Neuronal stem cell (in vitro differentiated cells): Measurements from ENCODE around the gene CACNG1.
"Not testable (repeated sequence)": the region's sequence is repeated elsewhere in the genome, so short reads cannot be mapped to it uniquely, and the experiment has no call there.

ENCODE experiments used
- DNase-seq: peaks from one replicate; pipeline ENCODE4 v3.0.0-alpha.2; 2013; ENCODE audit warnings: low spot score
- H2AFZ ChIP-seq: one replicate; pipeline ENCODE4 v1.6.1; 2013; ENCODE audit warnings: mild to moderate bottlenecking, low read length, inconsistent platforms
- H2AK5ac ChIP-seq: 2 replicates; pipeline ENCODE4 v1.6.1; 2013; ENCODE audit warnings: low read depth, mild to moderate bottlenecking, inconsistent platforms, low read length, moderate library complexity, mixed read lengths
- H2BK120ac ChIP-seq: 2 replicates; pipeline ENCODE4 v1.6.1; 2013; ENCODE audit warnings: low read depth, mild to moderate bottlenecking, inconsistent platforms, low read length, moderate library complexity, mixed read lengths
- H2BK12ac ChIP-seq: one replicate; pipeline ENCODE4 v1.6.1; 2013; ENCODE audit warnings: low read length, inconsistent platforms
- H2BK15ac ChIP-seq: 2 replicates; pipeline ENCODE4 v1.6.1; 2013; ENCODE audit warnings: mild to moderate bottlenecking, low read length, inconsistent platforms, mixed read lengths
- H2BK5ac ChIP-seq: one replicate; pipeline ENCODE4 v1.6.1; 2013; ENCODE audit warnings: inconsistent platforms, mild to moderate bottlenecking, low read length, moderate library complexity
- H3K14ac ChIP-seq: one replicate; pipeline ENCODE4 v1.6.1; 2013; ENCODE audit warnings: low read length, inconsistent platforms
- H3K18ac ChIP-seq: 2 replicates; pipeline ENCODE4 v1.6.1; 2013; ENCODE audit warnings: low read length, inconsistent platforms
- H3K23ac ChIP-seq: 2 replicates; pipeline ENCODE4 v1.6.1; 2013; ENCODE audit warnings: low read depth, mild to moderate bottlenecking, mixed read lengths, low read length, inconsistent platforms; ENCODE audit not compliant: poor library complexity
- H3K27ac ChIP-seq: replicated peaks from 3 replicates; pipeline ENCODE4 v1.5.1; 2013; ENCODE audit warnings: low read length, inconsistent platforms
- H3K27me3 ChIP-seq, 3 experiments: 2 replicates each; pipeline ENCODE4 v1.6.1; 2013; ENCODE audit warnings: low read length in 3 of 3, mild to moderate bottlenecking in 2 of 3, inconsistent platforms in 1 of 3, low read depth in 1 of 3, mixed read lengths in 1 of 3, moderate library complexity in 1 of 3; ENCODE audit not compliant: control insufficient read depth in 3 of 3, insufficient read depth in 3 of 3
- H3K36me3 ChIP-seq, 2 donors: replicated peaks in 1 of 2; 2 replicates each; pipeline ENCODE4 v1.6.1; 2013; ENCODE audit warnings: low read length in 2 of 2; ENCODE audit not compliant: control insufficient read depth in 2 of 2, insufficient read depth in 2 of 2
- H3K4ac ChIP-seq: 2 replicates; pipeline ENCODE4 v1.6.1; 2013; ENCODE audit warnings: inconsistent platforms, mild to moderate bottlenecking, low read length, moderate library complexity
- H3K4me1 ChIP-seq, 2 donors: 1 replicate in 1 of 2; 2 replicates in 1 of 2; pipeline ENCODE4 v1.6.1; 2013; ENCODE audit warnings: low read length in 2 of 2, low read depth in 1 of 2; ENCODE audit not compliant: control insufficient read depth in 2 of 2, insufficient read depth in 1 of 2
- H3K4me2 ChIP-seq: one replicate; pipeline ENCODE4 v1.6.1; 2013; ENCODE audit warnings: mild to moderate bottlenecking, low read length, inconsistent platforms; ENCODE audit not compliant: insufficient read depth, poor library complexity, severe bottlenecking
- H3K4me3 ChIP-seq, 2 donors: 2 replicates each; pipeline ENCODE4 v1.5.1; 2013; ENCODE audit warnings: low read length in 2 of 2, mild to moderate bottlenecking in 2 of 2, inconsistent platforms in 1 of 2, moderate library complexity in 1 of 2
- H3K79me1 ChIP-seq: one replicate; pipeline ENCODE4 v1.6.1; 2013; ENCODE audit warnings: low read depth, mild to moderate bottlenecking, inconsistent platforms, low read length, moderate library complexity
- H3K9ac ChIP-seq: one replicate; pipeline ENCODE4 v1.6.1; 2013; ENCODE audit warnings: mild to moderate bottlenecking, low read depth, low read length, inconsistent platforms; ENCODE audit not compliant: poor library complexity
- H3K9me3 ChIP-seq, 2 donors: replicated peaks in 1 of 2; 2 replicates each; pipeline versions ENCODE3 to v1.6.1; 2013; ENCODE audit warnings: low read length in 2 of 2, mild to moderate bottlenecking in 2 of 2, inconsistent platforms in 1 of 2, low read depth in 1 of 2, mixed read lengths in 1 of 2, moderate library complexity in 1 of 2; ENCODE audit not compliant: control insufficient read depth in 2 of 2, insufficient read depth in 1 of 2
- H4K8ac ChIP-seq: one replicate; pipeline ENCODE4 v1.6.1; 2013; ENCODE audit warnings: low read depth, mild to moderate bottlenecking, inconsistent platforms, low read length, moderate library complexity
- H4K91ac ChIP-seq: one replicate; pipeline ENCODE4 v1.6.1; 2013; ENCODE audit warnings: low read length, low read depth, mild to moderate bottlenecking, inconsistent platforms; ENCODE audit not compliant: poor library complexity
- WGBS, 2 donors: extraction: QIAGEN DNeasy Blood & Tissue Kit; methylation state at CpG; one replicate each; pipeline ENCODE4 v1.1.7; 2013; ENCODE audit warnings: missing lambda C conversion rate in 2 of 2, mixed read lengths in 1 of 2; ENCODE audit not compliant: insufficient read length in 2 of 2, insufficient replicate concordance in 1 of 2; ENCODE audit errors: extremely low coverage in 2 of 2; 5-methylcytosine and 5-hydroxymethylcytosine counted together

Gene CACNG1

GRCh38 chr17:67096609-67097008 lies 52.3 kb downstream of the CACNG1 start:
- no peaks in the 10 kb centered on the region for H3K79me1 ChIP-seq
- DNase-seq, result no peak
- no peak overlapping the region for H3K18ac ChIP-seq
- no peak overlapping the region for H4K8ac ChIP-seq
- no peak overlapping the region for H4K91ac ChIP-seq
- H3K4me3 ChIP-seq, result no peak overlapping the region
- no peaks in the 10 kb centered on the region for H3K4me1 ChIP-seq
- H2BK5ac ChIP-seq, result no peak overlapping the region
- no CpG with 5 or more reads among the region's 1 CpG for WGBS, 2 donors
- no peak overlapping the region for H3K9ac ChIP-seq
- no peaks in the 10 kb centered on the region for H3K27me3 ChIP-seq
- no peak overlapping the region for H2BK12ac ChIP-seq
- peaks cover 0 to 16% of the 10 kb centered on the region in 2 donors for H3K9me3 ChIP-seq
- no peak overlapping the region for H2BK15ac ChIP-seq
- H2BK120ac ChIP-seq, result no peak overlapping the region
- no peak overlapping the region for H3K4ac ChIP-seq
- no peak overlapping the region for H3K27ac ChIP-seq
- peaks cover 0 to 4% of the 10 kb centered on the region in 2 donors for H3K36me3 ChIP-seq
- no peak overlapping the region for H2AK5ac ChIP-seq
- H3K23ac ChIP-seq, result no peak overlapping the region
- no peak overlapping the region for H3K4me2 ChIP-seq
- H2AFZ ChIP-seq, result no peak overlapping the region
- H3K14ac ChIP-seq, result no peak overlapping the region

DNA sequence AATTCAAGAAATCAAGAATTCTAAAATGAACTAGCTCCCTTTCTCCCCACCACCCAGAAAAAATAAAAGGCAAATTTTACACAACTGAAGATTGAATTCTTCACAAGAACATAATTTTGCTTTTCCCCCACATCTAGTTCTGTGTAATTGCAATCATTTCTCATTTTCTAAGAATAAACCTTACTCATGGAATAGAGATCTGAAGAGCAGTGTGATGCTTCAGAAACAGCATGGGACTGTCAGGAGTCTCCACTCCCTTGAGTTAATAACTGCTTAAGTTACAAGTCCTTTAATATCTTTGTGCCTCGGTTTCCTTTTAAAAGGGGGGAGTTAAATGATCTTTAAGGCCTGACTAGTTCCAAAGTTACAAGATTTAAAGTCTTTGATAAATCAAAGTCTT lies 53.7 kb downstream of the CACNG1 start:
- no peaks in the 10 kb centered on the region for H3K27me3 ChIP-seq
- H2BK12ac ChIP-seq, result no peak overlapping the region
- H3K9me3 ChIP-seq, result peaks cover 0 to 16% of the 10 kb centered on the region in 2 donors
- no peak overlapping the region for H4K91ac ChIP-seq
- H3K4me2 ChIP-seq, result no peak overlapping the region
- H3K9ac ChIP-seq, result no peak overlapping the region
- H3K14ac ChIP-seq, result no peak overlapping the region
- no peak overlapping the region for H3K18ac ChIP-seq
- no CpG with 5 or more reads among the region's 1 CpG for WGBS, 2 donors
- no peaks in the 10 kb centered on the region for H3K79me1 ChIP-seq
- no peak overlapping the region for H2BK15ac ChIP-seq
- no peak overlapping the region for H3K4ac ChIP-seq
- no peak overlapping the region for H2BK120ac ChIP-seq
- no peak overlapping the region for H2AFZ ChIP-seq
- H3K4me3 ChIP-seq, result no peak overlapping the region
- H3K27ac ChIP-seq, result no peak overlapping the region
- no peak overlapping the region for H2BK5ac ChIP-seq
- H2AK5ac ChIP-seq, result no peak overlapping the region
- H4K8ac ChIP-seq, result no peak overlapping the region
- peaks cover 0 to 5% of the 10 kb centered on the region in 2 donors for H3K36me3 ChIP-seq
- H3K4me1 ChIP-seq, result no peaks in the 10 kb centered on the region
- no peak overlapping the region for H3K23ac ChIP-seq
- DNase-seq, result no peak

DNA sequence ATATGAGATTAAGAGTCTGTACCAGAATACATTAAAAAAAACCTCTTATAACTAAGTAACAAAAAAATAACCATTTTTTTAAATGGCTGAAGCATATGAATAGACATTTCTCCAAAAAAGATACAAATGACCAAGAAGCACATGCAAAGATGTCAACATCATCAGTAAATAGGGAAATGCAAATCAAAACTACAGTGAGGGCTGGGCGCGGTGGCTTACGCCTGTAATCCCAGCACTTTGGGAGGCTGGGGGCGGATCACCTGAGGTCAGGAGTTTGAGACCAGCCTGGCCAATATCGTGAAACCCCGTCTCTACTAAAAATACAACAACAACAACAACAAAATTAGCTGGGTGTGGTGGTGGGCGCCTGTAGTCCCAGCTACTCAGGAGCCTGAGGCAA lies 60.3 kb downstream of the CACNG1 start:
- not testable (repeated sequence) for H3K23ac ChIP-seq, H3K9me3 ChIP-seq, H3K4me2 ChIP-seq, H3K79me1 ChIP-seq, H3K18ac ChIP-seq, H2BK15ac ChIP-seq, H2BK120ac ChIP-seq, H2BK12ac ChIP-seq, DNase-seq, H3K9ac ChIP-seq, H3K14ac ChIP-seq, H2AFZ ChIP-seq, H3K27ac ChIP-seq, H4K91ac ChIP-seq, H2AK5ac ChIP-seq, H3K4me3 ChIP-seq, H4K8ac ChIP-seq, H3K4me1 ChIP-seq, H2BK5ac ChIP-seq, H3K4ac ChIP-seq, H3K27me3 ChIP-seq
- peaks cover 13 to 51% of the 10 kb centered on the region in 2 donors for H3K36me3 ChIP-seq
- WGBS, 2 donors, result no CpG with 5 or more reads among the region's 7 CpGs

- H3K27me3 ChIP-seq, result no peaks in the 10 kb centered on the region
- no peak overlapping the region for H2BK12ac ChIP-seq
- H2AK5ac ChIP-seq, result no peak overlapping the region
- no peak overlapping the region for H4K91ac ChIP-seq
- no peak overlapping the region for H2BK5ac ChIP-seq
- DNase-seq, result no peak
- peaks cover 0 to 1% of the 10 kb centered on the region in 2 donors for H3K9me3 ChIP-seq
- no peak overlapping the region for H3K4me3 ChIP-seq
- H3K9ac ChIP-seq, result no peak overlapping the region
- H3K36me3 ChIP-seq, result peaks cover 13 to 53% of the 10 kb centered on the region in 2 donors
- no peak overlapping the region for H3K23ac ChIP-seq
- no peak overlapping the region for H2AFZ ChIP-seq
- no peak overlapping the region for H2BK120ac ChIP-seq
- H4K8ac ChIP-seq, result no peak overlapping the region
- no peak overlapping the region for H3K4me2 ChIP-seq
- no peak overlapping the region for H3K14ac ChIP-seq
- H3K18ac ChIP-seq, result no peak overlapping the region
- no peak overlapping the region for H2BK15ac ChIP-seq
- peaks cover 0 to 6% of the 10 kb centered on the region in 2 donors for H3K4me1 ChIP-seq
- no peak overlapping the region for H3K4ac ChIP-seq
- no peaks in the 10 kb centered on the region for H3K79me1 ChIP-seq
- no peak overlapping the region for H3K27ac ChIP-seq
Observed at GRCh38 chr17:67105213-67105612, 60.9 kb downstream of the CACNG1 start.
